Ovary (tissue), 3 donors: Measurements from ENCODE around the gene SLC37A2.

ENCODE experiments used
- CTCF ChIP-seq, 3 donors: fragments of 450-650 bp in 2 of 3; fragments of 200-600 bp in 1 of 3; IDR thresholded peaks; one replicate each; pipeline versions ENCODE4 v1.5.1 to v1.8.0; 2016 to 2022; ENCODE audit warnings: antibody characterized with exemption in 3 of 3, mild to moderate bottlenecking in 1 of 3
- EP300 ChIP-seq: sonication (generic); formaldehyde crosslinking; IDR thresholded peaks from one replicate; pipeline ENCODE4 v1.6.1; 2017; ENCODE audit warnings: antibody characterized with exemption
- POLR2A ChIP-seq: fragments of 450-650 bp; IDR thresholded peaks from one replicate; pipeline ENCODE4 v1.6.1; 2017; ENCODE audit warnings: antibody characterized with exemption, mild to moderate bottlenecking, moderate library complexity
- donor health status: DM: no; HTN: no; CAD: no.

GRCh38 chr11:125139778-125140177 lies 76.7 kb downstream of the SLC37A2 start:
- TF ChIP-seq CTCF (IDR thresholded peaks at IDR 0.05) = no peak
- no peak for TF ChIP-seq POLR2A
- TF ChIP-seq EP300 = no peak
